ENCODE data around the gene FBXO31.

Gene FBXO31

GRCh38 chr16:87369117-87369765 is 14.3 kb downstream of the FBXO31 start:
- DNase-seq (ENCODE audit: low read depth, low spot score): no peak
- in situ Hi-C loops (cut with HindIII; ENCODE audit: low sequenced_read_pairs): no loop called here
- TF ChIP-seq CTCF (IDR thresholded peaks at IDR 0.05; ENCODE audit: low read depth, low read length): no peak
- H3K4me3 ChIP-seq (ENCODE audit: low read depth, low read length): no peak overlapping the region

GRCh38 chr16:87368029-87368770 is 15.4 kb downstream of the FBXO31 start:
- no peak overlapping the region for H3K4me3 ChIP-seq (ENCODE audit: low read depth, low read length)
- in situ Hi-C loops (cut with HindIII; ENCODE audit: low sequenced_read_pairs): no loop called here
- no peak for TF ChIP-seq CTCF (IDR thresholded peaks at IDR 0.05; ENCODE audit: low read depth, low read length)
- DNase-seq (ENCODE audit: low read depth, low spot score): no peak

GRCh38 chr16:87367529-87367928 is 16.0 kb downstream of the FBXO31 start:
- TF ChIP-seq CTCF (IDR thresholded peaks at IDR 0.05; ENCODE audit: low read depth, low read length): no peak
- in situ Hi-C loops (cut with HindIII; ENCODE audit: low sequenced_read_pairs): no loop called here
- DNase-seq (ENCODE audit: low read depth, low spot score): no peak

GRCh38 chr16:87366930-87367329 is 16.6 kb downstream of the FBXO31 start:
- no peak overlapping the region for H3K4me3 ChIP-seq (ENCODE audit: low read depth, low read length)
- no peak for TF ChIP-seq CTCF (IDR thresholded peaks at IDR 0.05; ENCODE audit: low read depth, low read length)
- in situ Hi-C loops (cut with HindIII; ENCODE audit: low sequenced_read_pairs): no loop called here
- DNase-seq (ENCODE audit: low read depth, low spot score): no peak

More at GRCh38 chr16:87367529-87367928, 16.0 kb downstream of the FBXO31 start:
- no peak overlapping the region for H3K4me3 ChIP-seq (ENCODE audit: low read depth, low read length)

GRCh38 chr16:87366288-87366687 is 17.3 kb downstream of the FBXO31 start:
- in situ Hi-C loops (cut with HindIII; ENCODE audit: low sequenced_read_pairs): no loop called here
- TF ChIP-seq CTCF (IDR thresholded peaks at IDR 0.05; ENCODE audit: low read depth, low read length): no peak
- DNase-seq (ENCODE audit: low read depth, low spot score): no peak
- H3K4me3 ChIP-seq (ENCODE audit: low read depth, low read length): no peak overlapping the region

GRCh38 chr16:87365021-87365713 is 18.4 kb downstream of the FBXO31 start:
- no peak overlapping the region for H3K4me3 ChIP-seq (ENCODE audit: low read depth, low read length)
- no peak for TF ChIP-seq CTCF (IDR thresholded peaks at IDR 0.05; ENCODE audit: low read depth, low read length)
- DNase-seq (ENCODE audit: low read depth, low spot score): no peak
- in situ Hi-C loops (cut with HindIII; ENCODE audit: low sequenced_read_pairs): no loop called here
